Measurements from ENCODE around the gene IRF4.

IRF4 gene

GRCh38 chr6:455006-455585, 63.5 kb downstream of the IRF4 start:
- no peak for TF ChIP-seq CTCF (IDR thresholded peaks at IDR 0.05; ENCODE audit: control insufficient read depth, insufficient read depth, low read depth, low read length, missing control alignments)
- no peak overlapping the region for H3K4me3 ChIP-seq (ENCODE audit: control insufficient read depth, low read depth, low read length)
- no peak for DNase-seq (ENCODE audit: low read depth)

DNA sequence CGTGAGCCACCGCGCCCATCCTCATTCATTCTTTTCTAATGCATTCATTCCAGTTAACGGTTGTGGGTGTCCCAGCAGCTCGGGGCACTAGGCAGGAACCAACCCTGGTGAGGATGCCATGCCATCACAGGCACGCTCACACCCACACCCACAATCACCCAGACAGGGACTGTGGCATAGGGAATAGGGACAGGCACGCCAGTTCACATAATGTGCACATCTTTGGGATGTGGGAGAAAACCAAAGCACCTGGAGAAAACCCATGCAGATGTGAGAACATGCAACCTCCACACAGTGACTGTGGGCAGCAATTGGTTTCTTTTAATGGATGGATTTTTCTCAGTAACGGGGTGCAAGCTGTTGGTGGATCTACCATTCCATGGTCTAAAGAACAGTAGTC, 64.3 kb downstream of the IRF4 start:
- no peak for DNase-seq (ENCODE audit: low read depth)
- TF ChIP-seq CTCF (IDR thresholded peaks at IDR 0.05; ENCODE audit: control insufficient read depth, insufficient read depth, low read depth, low read length, missing control alignments), result no peak
- no peak overlapping the region for H3K4me3 ChIP-seq (ENCODE audit: control insufficient read depth, low read depth, low read length)

DNA sequence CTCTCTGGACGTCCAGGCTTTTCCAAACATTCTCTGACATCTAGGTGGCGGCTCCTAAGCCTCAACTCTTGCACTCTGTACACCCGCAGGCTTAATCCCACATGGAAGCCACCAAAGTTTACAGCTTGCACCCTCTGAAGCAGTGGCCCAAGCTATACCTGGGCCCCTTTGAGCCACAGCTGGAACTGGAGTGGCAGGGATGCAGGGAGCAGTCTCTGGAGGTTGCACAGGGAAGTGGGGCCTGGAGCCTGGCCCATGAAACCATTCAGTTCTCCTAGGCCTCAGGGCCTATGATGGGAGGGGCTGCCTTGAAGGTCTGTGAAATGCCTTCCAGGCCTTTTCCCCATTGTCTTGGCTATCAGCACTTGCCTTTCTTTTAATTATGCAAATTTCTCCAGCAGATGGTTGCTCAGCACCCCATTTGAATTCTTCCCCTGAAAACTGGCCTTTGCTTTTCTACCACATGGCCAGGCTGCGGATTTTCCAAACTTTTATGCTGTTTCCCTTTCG, 64.9 kb downstream of the IRF4 start:
- DNase-seq (ENCODE audit: low read depth), result no peak
- no peak overlapping the region for H3K4me3 ChIP-seq (ENCODE audit: control insufficient read depth, low read depth, low read length)
- no peak for TF ChIP-seq CTCF (IDR thresholded peaks at IDR 0.05; ENCODE audit: control insufficient read depth, insufficient read depth, low read depth, low read length, missing control alignments)

DNA sequence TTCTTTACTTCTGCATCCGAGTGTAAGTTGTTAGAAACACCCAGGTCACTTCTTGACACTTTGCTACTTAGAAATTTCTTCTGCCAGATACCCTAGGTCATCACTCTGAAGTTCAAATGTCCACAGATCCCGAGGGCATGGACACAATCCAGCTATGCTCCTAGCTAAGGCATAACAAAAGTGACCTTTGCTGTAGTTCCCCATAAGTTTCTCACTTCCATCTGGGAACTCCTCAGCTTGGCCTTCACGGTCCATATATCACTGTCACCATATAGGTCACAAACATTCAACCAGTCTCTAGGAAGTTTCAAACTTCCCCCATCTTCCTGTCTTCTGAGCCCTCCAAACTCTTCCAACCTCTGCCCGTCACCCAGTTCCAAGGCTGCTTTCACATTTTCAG, 65.3 kb downstream of the IRF4 start:
- no peak for TF ChIP-seq CTCF (IDR thresholded peaks at IDR 0.05; ENCODE audit: control insufficient read depth, insufficient read depth, low read depth, low read length, missing control alignments)
- no peak overlapping the region for H3K4me3 ChIP-seq (ENCODE audit: control insufficient read depth, low read depth, low read length)
- DNase-seq (ENCODE audit: low read depth), result no peak

Measured in AG09309 (cell line).